GM04503 (cell line): ENCODE measurements around the gene KRT79.
A peak's percentile ranks its signal among the peaks of the same experiment; 100 is the strongest.
"Not testable (repeated sequence)": the region's sequence is repeated elsewhere in the genome, so short reads cannot be mapped to it uniquely, and the experiment has no call there.

Experiments
- DNase-seq: peaks from one replicate; pipeline ENCODE4 v3.0.0-alpha.2; 2012; ENCODE audit warnings: low read depth

KRT79 gene

GRCh38 chr12:52860102-52860823 is 26.2 kb upstream of the KRT79 start:
- peak; percentile 58 for DNase-seq

GRCh38 chr12:52857500-52857899 is 23.4 kb upstream of the KRT79 start:
- DNase-seq = no peak

- no peak for DNase-seq
Observed at GRCh38 chr12:52856787-52857186, 22.7 kb upstream of the KRT79 start.

- DNase-seq = not testable (repeated sequence)
Observed at GRCh38 chr12:52856077-52856476, 22.0 kb upstream of the KRT79 start.

GRCh38 chr12:52851787-52852186 is 17.7 kb upstream of the KRT79 start:
- no peak for DNase-seq

- no peak for DNase-seq
Observed at GRCh38 chr12:52850681-52851080, 16.6 kb upstream of the KRT79 start.

GRCh38 chr12:52849511-52849910 is 15.4 kb upstream of the KRT79 start:
- no peak for DNase-seq

GRCh38 chr12:52848661-52849255 is 14.6 kb upstream of the KRT79 start, which contains the start of gene KRT78:
KRT78 (minus strand) TSS chr12:52848994; CDS start chr12:52848930, 64 bp downstream.
- DNase-seq = no peak

- no peak for DNase-seq
Observed at GRCh38 chr12:52847335-52848102, 13.4 kb upstream of the KRT79 start.

- DNase-seq = no peak
Observed at GRCh38 chr12:52846356-52846970, 12.4 kb upstream of the KRT79 start.

GRCh38 chr12:52845946-52846345 is 11.8 kb upstream of the KRT79 start:
- no peak for DNase-seq

GRCh38 chr12:52844386-52844785 is 10.3 kb upstream of the KRT79 start:
- no peak for DNase-seq

- DNase-seq = no peak
Observed at GRCh38 chr12:52839436-52840105, 5.5 kb upstream of the KRT79 start.

- DNase-seq = no peak
Observed at GRCh38 chr12:52838609-52839435, 4.7 kb upstream of the KRT79 start.

- no peak for DNase-seq
Observed at GRCh38 chr12:52837781-52838608, 3.9 kb upstream of the KRT79 start.

- DNase-seq = no peak
Observed at GRCh38 chr12:52837413-52837741, 3.3 kb upstream of the KRT79 start.

- DNase-seq = no peak
Observed at GRCh38 chr12:52836491-52837412, 2.6 kb upstream of the KRT79 start.

GRCh38 chr12:52836042-52836466 is 1.9 kb upstream of the KRT79 start:
- no peak for DNase-seq
